ENCODE results near the gene CCNT1.
A peak's percentile ranks its signal among the peaks of the same experiment; 100 is the strongest.
"Not testable (repeated sequence)": the region's sequence is repeated elsewhere in the genome, so short reads cannot be mapped to it uniquely, and the experiment has no call there.

The CCNT1 gene

DNA sequence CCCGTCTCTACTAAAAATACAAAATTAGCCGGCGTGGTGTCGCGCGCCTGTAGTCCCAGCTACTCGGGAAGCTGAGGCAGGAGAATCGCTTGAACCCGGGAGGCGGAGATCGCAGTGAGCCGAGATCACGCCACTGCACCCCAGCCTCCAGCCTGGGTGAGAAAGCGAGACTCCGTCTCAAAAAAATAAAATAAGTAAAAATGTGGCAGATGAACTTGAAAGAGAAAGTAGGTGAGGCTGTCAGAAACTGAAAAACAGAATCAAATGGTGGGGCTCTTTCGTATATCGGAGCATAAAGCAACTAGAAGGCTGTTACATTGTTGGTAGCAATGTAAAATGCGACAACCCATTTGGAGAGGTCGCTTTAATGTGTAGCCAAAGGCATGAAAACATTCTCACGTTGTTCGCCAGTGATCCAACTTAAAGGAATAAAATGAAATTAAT is 767 bp upstream of the CCNT1 start:
- Mint-ChIP-seq H3K9me3 (peaks cover 18% of the 10 kb centered on the region), H3K27me3 (no peaks in the 10 kb centered on the region), H3K36me3 (ENCODE audit: low read depth) (peaks cover 48% of the 10 kb centered on the region), H3K27ac (peak overlapping the region; percentile 98), H3K4me3 (peak overlapping the region; percentile 96), H3K4me1 (peaks cover 48% of the 10 kb centered on the region)
- ATAC-seq (no peak), DNase-seq (no peak)

DNA sequence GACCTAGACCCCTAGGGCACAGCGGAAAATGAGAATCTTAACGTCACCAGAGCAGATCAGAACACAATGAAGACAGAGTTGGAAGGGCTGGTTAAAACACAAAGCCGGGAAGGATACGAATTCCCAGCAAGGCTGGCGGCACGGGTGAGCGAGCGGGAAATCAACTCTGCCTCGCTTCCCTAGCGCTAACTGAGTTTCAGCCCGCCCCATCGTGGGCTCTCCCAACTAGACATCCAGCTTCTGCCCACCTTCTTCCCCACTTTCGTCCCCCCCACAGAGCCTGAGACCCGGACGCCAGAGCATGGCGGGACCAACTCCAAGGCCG is 377 bp downstream of the CCNT1 start:
- H3K4me3 Mint-ChIP-seq: peak overlapping the region; percentile 96
- DNase-seq: no peak
- ATAC-seq: peak; percentile 21
- H3K27me3 Mint-ChIP-seq: no peaks in the 10 kb centered on the region
- peaks cover 16% of the 10 kb centered on the region for H3K9me3 Mint-ChIP-seq
- H3K4me1 Mint-ChIP-seq: peaks cover 52% of the 10 kb centered on the region
- peaks cover 57% of the 10 kb centered on the region for H3K36me3 Mint-ChIP-seq (ENCODE audit: low read depth)
- H3K27ac Mint-ChIP-seq: peak overlapping the region; percentile 98

DNA sequence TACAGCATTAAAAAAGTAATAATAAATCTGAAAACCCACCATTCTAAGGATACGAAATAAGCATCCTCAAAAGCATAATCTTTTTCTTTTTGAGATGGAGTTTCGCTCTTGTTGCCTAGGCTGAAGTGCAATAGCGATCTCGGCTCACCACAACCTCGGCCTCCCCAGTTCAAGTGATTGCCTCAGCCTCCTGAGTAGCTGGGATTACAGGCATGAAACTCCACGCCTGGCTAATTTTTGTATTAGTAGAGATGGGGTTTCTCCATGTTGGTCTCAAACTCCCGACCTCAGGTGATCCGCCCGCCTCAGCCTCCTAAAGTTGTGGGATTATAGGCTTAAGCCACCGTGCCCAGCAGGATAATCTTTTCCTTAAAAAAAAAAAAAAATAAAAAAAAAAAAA is 4.3 kb downstream of the CCNT1 start:
- Mint-ChIP-seq H3K9me3 (no peaks in the 10 kb centered on the region), H3K36me3 (ENCODE audit: low read depth) (peaks cover 56% of the 10 kb centered on the region), H3K27me3 (no peaks in the 10 kb centered on the region), H3K4me3 (no peak overlapping the region), H3K27ac (no peak overlapping the region), H3K4me1 (peaks cover 64% of the 10 kb centered on the region)
- ATAC-seq: no peak
- DNase-seq: no peak

DNA sequence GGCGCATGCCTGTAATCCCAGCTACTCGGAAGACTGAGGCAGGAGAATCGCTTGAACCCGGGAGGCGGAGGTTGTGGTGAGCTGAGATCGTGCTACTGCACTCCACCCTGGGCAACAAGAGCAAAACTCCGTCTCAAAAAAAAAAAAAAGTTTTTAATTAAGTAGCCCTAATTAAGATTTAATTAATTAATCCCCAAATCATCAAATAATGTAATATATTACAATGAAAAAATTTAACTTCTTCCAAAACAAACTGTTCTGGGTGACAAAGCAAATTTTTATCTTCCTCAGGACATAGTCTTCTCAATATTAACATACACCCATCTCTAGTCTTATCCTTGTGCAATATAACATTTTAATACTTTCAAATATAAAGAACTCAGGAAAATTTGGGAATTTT is 17.7 kb downstream of the CCNT1 start:
- H3K27ac Mint-ChIP-seq, ATAC-seq, H3K27me3 Mint-ChIP-seq, H3K9me3 Mint-ChIP-seq, H3K4me3 Mint-ChIP-seq, H3K4me1 Mint-ChIP-seq, DNase-seq: not testable (repeated sequence)
- peaks cover 53% of the 10 kb centered on the region for H3K36me3 Mint-ChIP-seq (ENCODE audit: low read depth)

DNA sequence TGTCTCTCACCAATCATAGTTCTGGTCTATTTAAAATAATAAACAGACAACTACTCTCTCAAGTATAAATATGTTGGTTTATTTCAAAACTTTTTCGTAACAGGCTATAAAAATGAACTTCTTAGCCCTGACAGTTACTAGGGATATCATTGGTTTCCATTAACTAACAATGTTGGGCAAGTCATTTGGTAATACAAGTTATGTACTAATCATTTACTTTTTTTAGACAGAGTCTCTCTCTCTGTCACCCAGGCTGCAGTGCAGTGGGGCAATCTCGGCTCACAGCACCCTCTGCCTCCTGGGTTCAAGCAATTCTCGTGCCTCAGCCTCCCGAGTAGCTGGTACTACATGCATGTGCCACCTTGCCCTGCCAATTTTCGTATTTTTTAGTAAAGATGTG is 19.9 kb downstream of the CCNT1 start:
- Mint-ChIP-seq H3K27me3 (no peaks in the 10 kb centered on the region), H3K36me3 (ENCODE audit: low read depth) (peaks cover 62% of the 10 kb centered on the region), H3K4me1 (peaks cover 9% of the 10 kb centered on the region), H3K4me3 (no peak overlapping the region), H3K27ac (no peak overlapping the region), H3K9me3 (no peaks in the 10 kb centered on the region)
- DNase-seq (no peak), ATAC-seq (no peak)

DNA sequence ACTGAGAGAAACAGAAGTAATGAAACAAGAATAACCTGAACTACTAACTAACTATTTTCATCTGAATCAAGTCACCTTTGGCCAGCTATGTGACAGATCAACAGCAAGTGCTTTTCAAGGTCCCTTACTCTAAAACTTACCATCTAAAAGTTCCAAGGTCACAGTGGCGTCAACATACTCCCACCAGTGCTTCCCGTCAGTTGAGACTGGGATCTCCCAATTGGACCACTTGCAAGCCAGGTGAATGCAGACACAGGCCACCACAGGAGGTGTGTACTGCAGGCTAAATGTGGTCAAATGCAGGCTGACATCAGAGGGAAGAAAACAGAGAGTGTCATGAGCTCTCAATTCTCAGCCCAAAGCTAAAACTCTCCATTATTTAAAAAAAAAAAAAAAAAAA is 20.6 kb downstream of the CCNT1 start:
- H3K9me3 Mint-ChIP-seq: no peaks in the 10 kb centered on the region
- H3K27ac Mint-ChIP-seq: no peak overlapping the region
- peaks cover 7% of the 10 kb centered on the region for H3K4me1 Mint-ChIP-seq
- no peaks in the 10 kb centered on the region for H3K27me3 Mint-ChIP-seq
- H3K4me3 Mint-ChIP-seq: no peak overlapping the region
- peaks cover 67% of the 10 kb centered on the region for H3K36me3 Mint-ChIP-seq (ENCODE audit: low read depth)
- DNase-seq (no peak), ATAC-seq (no peak)

DNA sequence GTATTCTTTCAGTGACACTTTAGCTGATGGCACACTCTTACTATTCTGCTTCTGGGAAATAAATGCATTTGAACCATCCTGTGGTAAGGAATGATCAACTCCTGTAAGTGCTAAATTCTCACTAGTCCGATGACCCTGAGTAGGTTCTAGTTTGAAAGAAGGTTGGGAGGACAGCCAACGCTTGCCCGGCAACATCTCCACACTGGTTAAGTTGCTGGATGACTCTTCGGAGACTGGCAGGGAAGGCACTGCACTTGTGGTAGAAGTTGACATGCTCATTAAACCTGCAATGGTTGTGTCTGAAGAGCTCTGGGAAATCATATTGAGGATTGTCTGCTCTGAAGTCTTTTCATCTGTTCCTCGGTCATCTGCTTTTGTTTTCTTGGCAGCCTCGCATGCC is 22.5 kb downstream of the CCNT1 start:
- no peak overlapping the region for H3K27ac Mint-ChIP-seq
- peaks cover 64% of the 10 kb centered on the region for H3K36me3 Mint-ChIP-seq (ENCODE audit: low read depth)

DNA sequence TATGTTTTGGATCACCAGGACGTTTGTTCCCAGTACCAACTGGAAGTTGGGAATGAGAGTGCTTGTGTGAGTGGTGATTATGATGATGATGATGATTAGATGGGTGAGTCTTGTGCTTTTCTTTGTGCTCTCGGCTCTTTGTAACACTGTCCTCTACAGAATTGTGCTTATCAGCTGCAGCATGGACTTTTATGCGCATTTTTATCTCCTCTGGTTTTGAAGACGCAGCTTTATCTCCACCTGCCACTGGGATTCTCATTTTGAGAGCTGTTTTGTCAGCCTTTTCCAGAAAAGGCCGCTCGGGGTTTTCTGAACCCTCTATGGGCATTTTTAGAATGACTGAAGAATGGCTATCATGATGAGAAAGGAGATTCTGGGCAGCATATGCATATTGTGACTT is 22.9 kb downstream of the CCNT1 start:
- Mint-ChIP-seq H3K27me3 (no peaks in the 10 kb centered on the region), H3K36me3 (ENCODE audit: low read depth) (peaks cover 67% of the 10 kb centered on the region), H3K9me3 (no peaks in the 10 kb centered on the region), H3K27ac (no peak overlapping the region), H3K4me3 (no peak overlapping the region), H3K4me1 (peaks cover 2% of the 10 kb centered on the region)
- DNase-seq (no peak), ATAC-seq (no peak)

More for the DNA sequence above, 22.5 kb downstream of the CCNT1 start:
- Mint-ChIP-seq H3K4me3 (no peak overlapping the region), H3K4me1 (no peaks in the 10 kb centered on the region), H3K27me3 (no peaks in the 10 kb centered on the region), H3K9me3 (no peaks in the 10 kb centered on the region)
- ATAC-seq (no peak), DNase-seq (no peak)

DNA sequence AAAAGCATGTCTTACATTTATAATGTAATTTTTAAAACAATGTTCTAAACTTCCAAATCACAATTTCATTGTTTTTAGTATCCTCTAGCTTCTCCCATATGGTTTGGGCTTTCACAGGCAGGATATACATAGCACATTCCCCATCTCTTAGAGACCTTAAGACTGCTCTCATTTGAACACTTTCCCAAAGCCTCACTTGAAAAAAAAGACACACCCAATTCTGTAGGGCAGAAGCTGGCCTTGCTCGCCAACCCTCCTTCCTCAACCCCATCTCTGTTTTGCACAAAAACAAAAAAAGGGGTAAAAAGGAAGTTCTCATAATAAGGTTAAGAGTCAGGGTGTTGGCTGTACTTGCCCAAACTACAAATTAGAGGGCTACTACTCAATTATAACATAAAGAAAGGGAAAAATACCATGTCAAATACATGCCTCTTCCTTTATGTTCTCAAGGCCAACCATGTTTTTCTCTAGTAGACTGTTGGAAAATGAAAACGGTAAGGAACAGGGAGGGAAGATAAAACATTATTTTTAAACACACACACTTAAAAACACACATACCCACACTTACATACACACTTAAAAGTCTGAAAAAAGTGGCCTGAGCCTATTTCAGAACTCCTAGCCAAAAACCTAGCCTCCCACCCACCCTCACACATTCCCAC is 24.6 kb downstream of the CCNT1 start:
- Mint-ChIP-seq H3K36me3 (ENCODE audit: low read depth) (peaks cover 67% of the 10 kb centered on the region), H3K4me1 (peaks cover 9% of the 10 kb centered on the region), H3K9me3 (no peaks in the 10 kb centered on the region), H3K4me3 (no peak overlapping the region), H3K27me3 (no peaks in the 10 kb centered on the region), H3K27ac (peak overlapping the region; percentile 33)
- no peak for DNase-seq
- ATAC-seq: no peak

DNA sequence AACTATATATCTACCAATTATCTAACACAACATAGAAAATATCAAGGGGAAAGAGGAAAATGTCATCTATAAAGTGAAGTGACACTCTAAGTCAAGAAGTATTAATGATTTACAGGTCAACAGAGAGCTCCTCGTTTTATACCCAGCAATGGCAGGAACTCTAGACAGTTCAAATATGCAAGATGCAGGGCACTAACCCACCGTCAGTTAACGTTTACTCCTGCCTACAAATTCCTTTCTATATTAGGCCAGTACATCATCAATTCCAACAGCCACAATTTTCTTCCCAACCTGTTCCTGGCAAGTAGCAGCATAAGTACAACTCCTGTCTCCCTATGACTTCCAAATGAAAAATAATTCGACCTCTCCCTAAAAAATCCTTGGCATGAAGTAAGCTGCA is 25.5 kb downstream of the CCNT1 start:
- ATAC-seq: no peak
- no peak for DNase-seq
- H3K4me1 Mint-ChIP-seq: peaks cover 9% of the 10 kb centered on the region
- H3K27me3 Mint-ChIP-seq: no peaks in the 10 kb centered on the region
- no peaks in the 10 kb centered on the region for H3K9me3 Mint-ChIP-seq
- no peak overlapping the region for H3K27ac Mint-ChIP-seq
- H3K4me3 Mint-ChIP-seq: no peak overlapping the region
- peaks cover 62% of the 10 kb centered on the region for H3K36me3 Mint-ChIP-seq (ENCODE audit: low read depth)

DNA sequence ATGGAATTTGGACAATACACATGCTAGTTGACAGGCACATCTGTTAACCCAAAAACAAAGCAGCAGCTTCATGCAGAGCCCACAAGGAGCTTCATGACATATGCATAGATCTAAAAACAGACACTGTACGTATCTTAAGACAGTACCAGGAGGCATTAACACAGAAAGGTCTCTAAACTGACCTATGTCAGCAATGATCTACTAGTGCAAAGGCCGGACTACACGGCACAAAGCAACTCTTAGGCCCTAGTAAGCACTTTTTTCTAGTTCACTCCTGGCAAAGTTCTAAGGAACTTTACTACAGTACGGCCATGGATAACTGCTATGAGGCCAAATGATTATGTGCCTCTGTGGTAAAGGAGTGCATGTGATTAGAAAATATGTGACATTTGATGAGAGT is 26.1 kb downstream of the CCNT1 start:
- ATAC-seq: no peak
- DNase-seq: no peak
- peaks cover 57% of the 10 kb centered on the region for H3K36me3 Mint-ChIP-seq (ENCODE audit: low read depth)
- no peak overlapping the region for H3K27ac Mint-ChIP-seq
- peaks cover 9% of the 10 kb centered on the region for H3K4me1 Mint-ChIP-seq
- no peak overlapping the region for H3K4me3 Mint-ChIP-seq
- H3K9me3 Mint-ChIP-seq: no peaks in the 10 kb centered on the region
- H3K27me3 Mint-ChIP-seq: no peaks in the 10 kb centered on the region

DNA sequence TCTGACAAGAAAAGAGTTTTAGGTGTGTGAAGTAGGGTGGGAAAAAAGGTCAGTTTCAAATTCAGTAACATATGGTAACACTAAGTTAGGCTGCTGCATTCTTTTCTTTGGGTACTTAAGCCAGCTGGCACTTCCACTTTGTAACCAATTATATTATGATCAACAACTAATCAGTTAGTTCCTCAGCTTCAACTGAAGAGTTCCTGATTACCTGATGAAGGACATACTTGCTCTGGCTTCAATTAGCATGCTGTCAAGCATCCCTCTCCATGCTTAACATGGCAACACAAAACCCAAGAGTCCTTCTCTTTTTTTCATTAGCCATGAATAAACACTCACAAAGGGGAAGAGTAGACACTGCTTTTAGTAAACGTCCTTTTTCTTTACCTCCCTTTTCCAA is 27.7 kb downstream of the CCNT1 start:
- Mint-ChIP-seq H3K4me3 (no peak overlapping the region), H3K4me1 (peaks cover 9% of the 10 kb centered on the region), H3K27ac (peak overlapping the region; percentile 0), H3K36me3 (ENCODE audit: low read depth) (peaks cover 43% of the 10 kb centered on the region), H3K27me3 (no peaks in the 10 kb centered on the region), H3K9me3 (no peaks in the 10 kb centered on the region)
- ATAC-seq (no peak), DNase-seq (no peak)

DNA sequence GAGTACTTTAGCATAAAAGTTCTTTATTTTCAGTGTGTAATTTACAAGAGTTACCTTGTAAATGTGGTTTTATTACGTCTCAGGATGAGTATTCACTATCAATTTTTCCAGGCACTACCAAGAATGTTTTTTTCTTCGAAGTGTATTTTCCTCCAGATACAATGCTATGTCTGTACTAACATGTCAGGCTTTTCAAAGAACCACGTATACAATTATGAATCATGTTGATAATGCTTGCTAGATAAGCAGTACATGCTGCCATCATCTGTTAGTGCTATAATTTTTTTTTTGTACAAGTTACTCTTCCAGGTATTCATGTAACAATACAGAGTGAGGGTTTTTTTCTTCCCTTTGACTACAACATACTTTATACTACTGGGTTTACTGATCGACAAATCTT is 28.9 kb downstream of the CCNT1 start:
- peak overlapping the region; percentile 24 for H3K27ac Mint-ChIP-seq
- H3K4me1 Mint-ChIP-seq: peaks cover 12% of the 10 kb centered on the region
- no peak for DNase-seq
- peaks cover 32% of the 10 kb centered on the region for H3K36me3 Mint-ChIP-seq (ENCODE audit: low read depth)
- ATAC-seq: peak; percentile 46
- H3K9me3 Mint-ChIP-seq: no peaks in the 10 kb centered on the region
- no peak overlapping the region for H3K4me3 Mint-ChIP-seq
- H3K27me3 Mint-ChIP-seq: no peaks in the 10 kb centered on the region

DNA sequence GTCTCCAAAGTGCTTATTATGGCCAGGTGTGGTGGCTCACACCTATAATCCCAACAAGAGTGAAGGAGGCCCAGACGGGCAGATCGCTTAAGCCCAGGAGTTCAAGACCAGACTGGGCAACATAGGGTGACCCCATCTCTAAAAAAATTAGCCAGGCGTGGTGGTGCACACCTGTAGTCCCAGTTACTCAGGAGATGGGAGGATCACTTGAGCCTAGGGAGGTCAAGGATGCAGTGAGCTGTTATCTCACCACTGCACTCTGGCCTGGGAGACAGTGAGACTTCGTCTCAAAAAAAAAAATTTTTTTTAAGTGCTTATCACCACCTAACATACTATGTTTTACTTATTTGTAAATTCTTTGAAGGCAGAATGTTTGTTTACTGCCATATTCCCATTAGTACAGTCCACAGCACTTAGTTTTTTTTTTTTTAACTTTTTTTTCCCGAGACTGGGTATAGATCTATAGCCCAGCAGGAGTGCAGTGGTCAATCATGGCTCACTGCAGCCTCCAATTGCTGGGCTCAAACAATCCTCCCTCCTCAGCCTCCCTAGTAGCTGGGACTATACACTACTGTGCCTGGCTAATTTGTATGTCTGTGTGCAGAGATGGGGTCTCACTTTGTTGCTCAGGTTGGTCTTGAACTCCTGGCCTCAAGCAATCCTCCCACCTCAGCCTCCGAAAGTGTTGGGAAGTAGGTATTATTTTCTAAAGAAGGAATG is 29.7 kb downstream of the CCNT1 start:
- Mint-ChIP-seq H3K4me3 (no peak overlapping the region), H3K27ac (no peak overlapping the region), H3K9me3 (no peaks in the 10 kb centered on the region), H3K27me3 (no peaks in the 10 kb centered on the region), H3K36me3 (ENCODE audit: low read depth) (peaks cover 29% of the 10 kb centered on the region), H3K4me1 (peaks cover 12% of the 10 kb centered on the region)
- ATAC-seq (no peak), DNase-seq (no peak)

DNA sequence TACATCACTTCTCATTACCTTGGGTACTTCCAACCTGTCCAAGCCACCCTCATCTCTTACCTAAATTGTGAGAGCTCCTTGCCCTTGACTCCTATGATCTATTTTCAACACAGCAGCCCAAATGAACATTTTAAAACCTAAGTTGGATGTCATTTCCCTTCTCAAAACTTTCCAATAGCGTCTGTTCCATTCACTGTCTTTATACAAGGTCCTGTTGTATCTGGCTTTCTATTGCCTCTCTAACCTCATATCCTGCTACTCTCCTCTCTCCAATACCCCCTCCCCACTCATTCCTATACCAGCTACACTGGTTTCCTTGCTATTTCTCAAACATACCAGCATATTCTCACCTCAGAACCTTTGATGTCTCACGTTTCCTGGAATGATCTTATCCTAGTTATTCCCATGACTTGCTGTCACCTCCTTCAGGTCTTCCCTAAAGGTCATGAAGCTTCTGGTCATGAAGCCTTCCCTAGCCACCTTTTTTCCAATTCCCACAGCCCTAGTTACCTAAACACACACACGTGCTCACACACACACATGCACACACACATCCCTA is 30.4 kb downstream of the CCNT1 start:
- Mint-ChIP-seq H3K4me1 (peaks cover 16% of the 10 kb centered on the region), H3K27ac (no peak overlapping the region), H3K4me3 (no peak overlapping the region), H3K36me3 (ENCODE audit: low read depth) (peaks cover 31% of the 10 kb centered on the region), H3K27me3 (no peaks in the 10 kb centered on the region), H3K9me3 (no peaks in the 10 kb centered on the region)
- DNase-seq: no peak
- ATAC-seq: no peak

Data from activated naive CD8-positive, alpha-beta T cell treated with anti-CD3 and anti-CD28 coated beads, Interleukin-2, amount 50 U/mL, for 24 hours (primary cell).